Measurements from ENCODE around the gene GVQW3.

DNA sequence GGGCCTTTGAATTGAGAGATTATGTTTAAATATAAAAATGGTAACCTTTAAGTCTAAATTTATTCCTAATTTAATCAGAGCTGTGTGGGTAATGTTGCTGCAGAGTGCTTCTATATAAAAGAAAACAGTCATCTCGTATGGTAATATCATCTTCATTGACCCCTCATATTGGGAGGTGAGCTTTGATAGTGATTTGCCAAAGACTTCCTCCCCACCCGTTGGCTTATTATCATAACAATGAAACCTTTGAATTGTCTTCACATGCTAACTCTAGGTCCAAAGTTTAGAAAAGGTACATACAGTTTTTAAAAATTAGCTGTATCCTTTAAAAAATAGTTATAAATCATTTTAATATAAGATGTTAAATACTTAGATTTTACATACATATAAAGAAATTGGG is 67.4 kb downstream of the GVQW3 start:
- TF ChIP-seq CTCF (IDR thresholded peaks at IDR 0.05) (no peak), POLR2A (IDR thresholded peaks at IDR 0.05) (no peak), EP300 (IDR thresholded peaks at IDR 0.05) (no peak)

Data from tibial nerve (tissue), 4 donors.